Measurements from ENCODE around the gene FEZF1. TPM values are rescaled to one million over a fixed set of nuclear protein-coding genes. Genes with fewer than 3 reads are reported as not detected.

FEZF1 gene
- total and polyA plus RNA-seq, 10 donors: 0.04 TPM; not detected in 9

- H3K27me3 ChIP-seq (replicated peaks in 1 of 7): no peaks in the 10 kb centered on the region
- no peaks in the 10 kb centered on the region for H3K4me1 ChIP-seq
- intact Hi-C loops (cut with DNase I; ENCODE audit: low total_unique reads): no loop called here
- TF ChIP-seq POLR2A (IDR thresholded peaks at IDR 0.05) (no peak), POLR2AphosphoS5 (IDR thresholded peaks at IDR 0.05) (no peak)
- TF ChIP-seq, protein P1, sequence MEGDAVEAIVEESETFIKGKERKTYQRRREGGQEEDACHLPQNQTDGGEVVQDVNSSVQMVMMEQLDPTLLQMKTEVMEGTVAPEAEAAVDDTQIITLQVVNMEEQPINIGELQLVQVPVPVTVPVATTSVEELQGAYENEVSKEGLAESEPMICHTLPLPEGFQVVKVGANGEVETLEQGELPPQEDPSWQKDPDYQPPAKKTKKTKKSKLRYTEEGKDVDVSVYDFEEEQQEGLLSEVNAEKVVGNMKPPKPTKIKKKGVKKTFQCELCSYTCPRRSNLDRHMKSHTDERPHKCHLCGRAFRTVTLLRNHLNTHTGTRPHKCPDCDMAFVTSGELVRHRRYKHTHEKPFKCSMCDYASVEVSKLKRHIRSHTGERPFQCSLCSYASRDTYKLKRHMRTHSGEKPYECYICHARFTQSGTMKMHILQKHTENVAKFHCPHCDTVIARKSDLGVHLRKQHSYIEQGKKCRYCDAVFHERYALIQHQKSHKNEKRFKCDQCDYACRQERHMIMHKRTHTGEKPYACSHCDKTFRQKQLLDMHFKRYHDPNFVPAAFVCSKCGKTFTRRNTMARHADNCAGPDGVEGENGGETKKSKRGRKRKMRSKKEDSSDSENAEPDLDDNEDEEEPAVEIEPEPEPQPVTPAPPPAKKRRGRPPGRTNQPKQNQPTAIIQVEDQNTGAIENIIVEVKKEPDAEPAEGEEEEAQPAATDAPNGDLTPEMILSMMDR (IDR thresholded peaks at IDR 0.05 in 8 of 11, conservative IDR thresholded peaks at IDR 0.05 in 3 of 11): no peak
- DNase-seq: peak; percentile 47
- no peak overlapping the region for H3K4me3 ChIP-seq
- peaks cover 0 to 5% (median 0%) of the 10 kb centered on the region in 6 donors for H3K36me3 ChIP-seq
- H3K27ac ChIP-seq: no peak overlapping the region
- 73 to 83% (median 82%) methylated on average over 7 of the region's 7 CpGs for WGBS, 5 donors
- no peaks in the 10 kb centered on the region for H3K9me3 ChIP-seq
Observed at GRCh38 chr7:122343601-122344302, 39.2 kb upstream of the FEZF1 start.

DNA sequence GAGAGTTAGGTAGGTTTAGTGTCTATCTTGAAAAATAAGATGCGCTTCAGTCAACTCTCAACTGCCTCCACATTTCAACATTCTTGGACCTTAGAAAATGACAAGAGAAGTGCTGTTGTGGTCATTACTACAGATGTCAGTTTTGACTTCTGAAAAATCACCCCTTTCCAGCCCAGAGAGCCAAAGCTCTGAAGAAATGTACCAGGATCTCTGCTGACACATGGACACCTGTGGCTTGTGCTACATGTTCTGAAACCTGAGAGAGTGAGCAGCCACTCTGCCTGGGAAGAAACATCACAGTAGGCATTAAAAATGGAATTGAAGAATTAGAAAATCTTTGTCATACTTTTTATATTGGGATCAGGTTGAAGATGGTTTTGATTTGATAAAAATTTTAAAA lies 35.9 kb upstream of the FEZF1 start:
- Histone ChIP-seq H3K27me3 (replicated peaks in 1 of 7) (no peaks in the 10 kb centered on the region), H3K9me3 (no peaks in the 10 kb centered on the region), H3K4me1 (no peaks in the 10 kb centered on the region), H3K4me3 (no peak overlapping the region), H3K36me3 (peaks cover 0 to 5% (median 0%) of the 10 kb centered on the region in 6 donors), H3K27ac (no peak overlapping the region)
- 92 to 100% (median 98%) methylated on average over 1 of the region's 1 CpG for WGBS, 5 donors
- TF ChIP-seq POLR2AphosphoS5 (IDR thresholded peaks at IDR 0.05): no peak
- TF ChIP-seq POLR2A (IDR thresholded peaks at IDR 0.05): no peak
- TF ChIP-seq, protein P1 (IDR thresholded peaks at IDR 0.05 in 8 of 11, conservative IDR thresholded peaks at IDR 0.05 in 3 of 11): no peak
- intact Hi-C loops (cut with DNase I; ENCODE audit: low total_unique reads): no loop called here
- DNase-seq: no peak

DNA sequence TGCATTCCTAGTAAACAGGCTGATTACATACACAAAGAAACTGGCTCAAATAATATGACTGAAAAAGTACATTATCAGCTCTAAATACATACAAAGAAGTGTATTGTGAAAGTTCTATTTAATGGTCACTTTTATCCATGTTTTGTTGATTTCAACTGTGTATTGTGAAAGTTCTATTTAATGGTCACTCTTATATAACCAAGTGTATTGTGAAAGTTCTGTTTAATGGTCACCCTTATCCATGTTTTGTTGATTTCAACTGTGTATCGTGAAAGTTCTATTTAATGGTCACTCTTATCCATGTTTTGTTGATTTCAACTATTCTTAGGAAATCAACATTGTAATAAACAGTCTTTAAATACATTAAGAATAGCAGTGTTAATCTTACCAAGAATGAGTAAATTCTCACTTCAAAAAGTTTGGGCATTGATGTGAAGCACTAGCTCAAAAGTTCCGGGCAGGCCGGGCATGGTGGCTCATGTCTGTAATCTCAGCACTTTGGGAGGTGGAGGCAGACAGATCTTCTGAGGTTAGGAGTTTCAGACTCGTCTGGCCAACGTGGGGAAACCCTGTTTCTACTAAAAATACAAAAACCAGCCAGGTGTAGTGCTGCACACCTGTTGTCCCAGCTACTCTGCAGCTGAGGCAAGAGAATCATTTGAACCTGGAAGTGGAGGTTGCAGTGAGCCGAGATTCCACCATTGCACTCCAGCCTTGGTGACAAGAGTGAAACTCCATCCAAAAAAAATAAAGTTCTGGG lies 34.8 kb upstream of the FEZF1 start:
- TF ChIP-seq POLR2AphosphoS5 (IDR thresholded peaks at IDR 0.05): no peak
- TF ChIP-seq, protein P1 (IDR thresholded peaks at IDR 0.05 in 8 of 11, conservative IDR thresholded peaks at IDR 0.05 in 3 of 11): no peak
- no peak for TF ChIP-seq POLR2A (IDR thresholded peaks at IDR 0.05)
- 79 to 83% (median 82%) methylated on average over 6 of the region's 6 CpGs for WGBS, 5 donors
- Histone ChIP-seq H3K9me3 (no peaks in the 10 kb centered on the region), H3K27me3 (replicated peaks in 1 of 7) (no peaks in the 10 kb centered on the region), H3K36me3 (no peaks in the 10 kb centered on the region), H3K27ac (no peak overlapping the region), H3K4me3 (no peak overlapping the region), H3K4me1 (no peaks in the 10 kb centered on the region)
- no peak for DNase-seq
- intact Hi-C loops (cut with DNase I; ENCODE audit: low total_unique reads): no loop called here

- TF ChIP-seq POLR2A (IDR thresholded peaks at IDR 0.05) (no peak), POLR2AphosphoS5 (IDR thresholded peaks at IDR 0.05) (no peak)
- TF ChIP-seq, protein P1 (IDR thresholded peaks at IDR 0.05 in 8 of 11, conservative IDR thresholded peaks at IDR 0.05 in 3 of 11): no peak
- Histone ChIP-seq H3K4me1 (no peaks in the 10 kb centered on the region), H3K27me3 (replicated peaks in 1 of 7) (no peaks in the 10 kb centered on the region), H3K9me3 (no peaks in the 10 kb centered on the region), H3K27ac (no peak overlapping the region), H3K4me3 (no peak overlapping the region), H3K36me3 (no peaks in the 10 kb centered on the region)
- intact Hi-C loops (cut with DNase I; ENCODE audit: low total_unique reads): no loop called here
- no peak for DNase-seq
- 66 to 85% (median 77%) methylated on average over 2 of the region's 2 CpGs for WGBS, 5 donors
Observed at GRCh38 chr7:122337011-122337410, 32.5 kb upstream of the FEZF1 start.
